GM13977 (cell line): ENCODE results near the gene PCDHGB1.
A peak's percentile ranks its signal among the peaks of the same experiment; 100 is the strongest.
"Not testable (repeated sequence)": the region's sequence is repeated elsewhere in the genome, so short reads cannot be mapped to it uniquely, and the experiment has no call there.

ENCODE experiments used
- DNase-seq: peaks from one replicate; pipeline ENCODE4 v3.0.0; 2012; ENCODE audit warnings: low spot score
- in situ Hi-C: fragments of 300-500 bp; cut with MboI; formaldehyde crosslinking; loops from one replicate; pipeline ENCODE4 v1.12.0; 2022; ENCODE audit warnings: low sequenced_read_pairs, low pct_unique_long_range_greater_than_20kb, mixed read lengths, inconsistent platforms; ENCODE audit not compliant: unreplicated experiment
- TF ChIP-seq, protein P1 (sequence below): IDR thresholded peaks from 2 replicates; pipeline ENCODE4 v1.5.1; 2012; ENCODE audit warnings: mild to moderate bottlenecking, control low read depth; ENCODE audit not compliant: insufficient read depth; ENCODE audit errors: extremely low read depth, missing control alignments

PCDHGB1 gene

DNA sequence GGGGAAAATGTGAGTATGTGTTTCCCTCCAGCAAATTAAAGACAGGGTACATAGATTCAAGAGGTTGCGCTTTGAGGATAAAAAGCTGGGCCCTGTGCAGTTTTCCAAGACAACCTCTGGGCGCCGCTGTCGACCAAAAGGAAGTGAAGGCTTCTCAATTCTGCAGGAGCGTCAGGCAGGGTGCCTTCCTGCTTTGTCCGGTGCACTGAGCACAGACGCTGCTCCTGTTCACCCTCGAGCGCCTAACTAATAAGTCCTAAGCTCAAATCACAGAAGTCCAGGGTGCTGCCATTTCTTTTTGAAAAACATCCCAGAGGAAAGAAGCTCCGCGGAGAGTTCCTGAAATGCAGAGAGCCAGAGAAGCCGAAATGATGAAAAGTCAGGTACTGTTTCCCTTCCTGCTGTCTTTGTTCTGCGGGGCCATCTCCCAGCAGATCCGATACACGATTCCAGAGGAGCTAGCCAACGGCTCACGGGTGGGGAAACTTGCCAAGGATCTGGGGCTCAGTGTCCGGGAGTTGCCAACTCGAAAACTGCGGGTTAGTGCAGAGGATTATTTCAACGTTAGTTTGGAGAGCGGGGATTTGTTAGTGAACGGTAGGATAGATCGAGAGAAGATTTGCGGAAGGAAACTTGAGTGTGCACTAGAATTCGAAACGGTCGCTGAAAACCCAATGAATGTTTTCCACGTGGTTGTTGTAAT is at the start of gene PCDHGB1:
Gene PCDHGB1 (plus strand): TSS at position 183 of the 703 bp plus-strand sequence. CDS start 162 bp downstream, at position 345.
- in situ Hi-C loops: no loop called here
- TF ChIP-seq, protein P1, sequence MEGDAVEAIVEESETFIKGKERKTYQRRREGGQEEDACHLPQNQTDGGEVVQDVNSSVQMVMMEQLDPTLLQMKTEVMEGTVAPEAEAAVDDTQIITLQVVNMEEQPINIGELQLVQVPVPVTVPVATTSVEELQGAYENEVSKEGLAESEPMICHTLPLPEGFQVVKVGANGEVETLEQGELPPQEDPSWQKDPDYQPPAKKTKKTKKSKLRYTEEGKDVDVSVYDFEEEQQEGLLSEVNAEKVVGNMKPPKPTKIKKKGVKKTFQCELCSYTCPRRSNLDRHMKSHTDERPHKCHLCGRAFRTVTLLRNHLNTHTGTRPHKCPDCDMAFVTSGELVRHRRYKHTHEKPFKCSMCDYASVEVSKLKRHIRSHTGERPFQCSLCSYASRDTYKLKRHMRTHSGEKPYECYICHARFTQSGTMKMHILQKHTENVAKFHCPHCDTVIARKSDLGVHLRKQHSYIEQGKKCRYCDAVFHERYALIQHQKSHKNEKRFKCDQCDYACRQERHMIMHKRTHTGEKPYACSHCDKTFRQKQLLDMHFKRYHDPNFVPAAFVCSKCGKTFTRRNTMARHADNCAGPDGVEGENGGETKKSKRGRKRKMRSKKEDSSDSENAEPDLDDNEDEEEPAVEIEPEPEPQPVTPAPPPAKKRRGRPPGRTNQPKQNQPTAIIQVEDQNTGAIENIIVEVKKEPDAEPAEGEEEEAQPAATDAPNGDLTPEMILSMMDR: peak; percentile 61
- peak; percentile 77 for DNase-seq

DNA sequence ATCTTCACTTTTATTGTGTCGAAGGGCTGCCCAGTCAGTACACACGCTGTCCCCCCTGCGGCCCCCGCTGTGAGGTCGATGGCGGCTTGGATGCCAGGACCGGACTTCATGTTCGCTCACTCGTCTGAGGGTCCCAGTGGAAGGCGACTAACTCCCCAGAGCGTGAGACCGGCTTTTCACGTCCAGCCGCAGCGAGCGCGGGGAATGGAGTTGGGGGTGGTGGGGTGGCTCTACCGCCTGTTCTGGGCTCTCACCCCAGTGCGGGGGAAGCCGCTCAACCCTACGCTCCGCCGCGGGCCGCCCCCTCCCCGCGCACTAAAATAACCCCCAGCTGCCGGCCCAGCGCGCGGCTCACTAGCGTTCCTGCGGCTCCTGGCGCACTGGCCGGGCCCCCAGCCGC is 46.1 kb upstream of the PCDHGB1 start, which contains the start of gene SLC25A2:
Gene SLC25A2 (minus strand): TSS at position 294 of the 400 bp plus-strand sequence. CDS start 184 bp downstream, at position 110.
- TF ChIP-seq, protein P1: no peak
- in situ Hi-C loops: no loop called here
- DNase-seq: no peak

DNA sequence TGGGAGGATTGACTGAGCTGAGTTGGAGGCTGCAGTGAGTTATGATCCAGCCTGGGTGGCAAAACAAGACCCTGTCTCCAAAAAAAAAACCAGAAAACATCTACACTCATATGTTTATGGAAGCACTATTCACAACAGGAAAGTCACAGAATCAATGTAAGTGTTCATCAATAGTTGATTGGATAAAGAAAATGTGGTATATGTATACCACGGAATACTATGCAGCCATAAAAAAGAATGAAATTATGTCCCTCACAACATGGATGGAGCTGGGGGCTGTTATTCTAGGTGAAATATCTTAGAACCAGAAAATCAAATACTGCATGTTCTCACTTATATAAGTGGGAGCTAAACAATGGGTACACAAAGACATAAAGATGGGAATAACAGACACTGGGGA is 43.3 kb upstream of the PCDHGB1 start:
- DNase-seq: no peak
- in situ Hi-C loops: no loop called here
- TF ChIP-seq, protein P1: no peak

DNA sequence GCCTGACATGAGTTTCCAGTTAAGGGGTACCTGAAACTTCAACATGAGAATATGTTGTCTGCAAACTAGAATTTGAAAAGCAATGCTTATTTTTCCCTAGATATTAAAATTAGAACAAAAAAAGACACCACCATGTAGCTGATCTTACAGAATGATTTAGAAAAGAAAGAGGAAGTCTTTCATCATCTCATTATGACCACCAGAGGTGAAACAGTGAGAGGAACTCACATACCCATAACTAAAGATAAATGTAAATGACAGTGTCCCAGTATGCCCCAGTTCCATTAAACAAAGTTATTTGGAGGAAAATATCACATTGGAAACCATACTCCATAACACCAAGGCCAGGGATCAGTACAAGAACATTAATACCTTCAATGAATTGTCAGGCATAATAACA is 36.2 kb upstream of the PCDHGB1 start:
- no peak for DNase-seq
- TF ChIP-seq, protein P1: no peak
- in situ Hi-C loops: no loop called here

DNA sequence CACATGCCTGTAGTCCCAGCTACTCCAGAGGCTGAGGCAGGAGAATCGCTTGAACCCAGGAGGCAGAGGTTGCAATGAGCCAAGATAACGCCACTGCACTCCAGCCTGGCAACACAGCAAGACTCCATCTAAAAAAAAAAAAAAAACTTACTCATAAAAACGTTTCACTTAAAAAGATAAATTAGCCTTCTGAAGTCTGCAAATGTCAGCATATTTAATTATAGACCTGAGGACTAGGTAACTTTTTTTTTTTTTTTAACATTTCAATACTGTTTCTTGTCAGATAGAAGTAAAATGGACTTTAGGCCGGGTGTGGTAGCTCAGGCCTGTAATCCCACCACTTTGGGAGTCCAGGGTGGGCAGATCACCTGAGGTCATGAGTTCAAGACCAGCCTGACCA is 32.9 kb upstream of the PCDHGB1 start:
- DNase-seq, in situ Hi-C loops: not testable (repeated sequence)

DNA sequence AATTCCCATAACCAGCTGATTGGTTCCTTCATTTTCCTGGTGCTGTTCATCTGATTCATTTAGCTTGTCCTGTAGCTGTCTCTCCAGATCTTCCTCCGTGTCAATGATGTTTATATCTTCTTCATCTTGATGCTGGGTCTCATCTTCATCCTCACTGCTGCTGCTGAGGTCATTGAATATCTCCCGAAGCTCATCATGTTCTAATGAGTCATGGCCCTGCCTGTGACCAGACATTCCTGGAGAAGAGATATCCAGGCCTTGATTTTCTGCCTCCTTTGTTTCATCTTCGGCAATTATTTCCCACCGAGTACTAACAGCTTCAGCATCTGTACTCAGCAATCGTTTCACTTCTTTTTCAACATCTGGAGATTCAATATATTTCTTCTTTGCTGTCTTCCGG is 30.7 kb upstream of the PCDHGB1 start:
- TF ChIP-seq, protein P1: no peak
- DNase-seq: no peak
- in situ Hi-C loops: no loop called here

DNA sequence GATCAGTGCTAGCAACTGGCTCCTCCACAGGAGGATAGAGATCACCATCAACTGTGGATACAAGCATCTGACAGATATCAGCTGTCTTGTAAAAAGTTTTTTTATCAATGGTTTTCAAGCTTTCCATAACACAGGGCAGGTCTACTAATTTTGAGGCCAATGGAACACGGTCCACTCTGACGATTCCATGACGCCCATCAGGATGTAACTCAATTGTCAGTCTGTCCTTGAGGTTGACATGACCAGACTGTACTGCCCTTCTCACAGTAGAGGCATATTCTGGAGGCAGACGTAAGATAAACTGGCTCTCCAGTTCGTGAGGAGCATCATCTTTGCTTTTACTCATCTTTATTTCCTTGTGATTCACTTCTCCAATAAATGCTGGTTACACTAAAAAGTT is 30.2 kb upstream of the PCDHGB1 start:
- DNase-seq: no peak
- in situ Hi-C loops: no loop called here
- TF ChIP-seq, protein P1: no peak
